DND-41 (cell line): ENCODE results near the gene CLDN15.
A peak's percentile ranks its signal among the peaks of the same experiment; 100 is the strongest.

Experiments used
- ATAC-seq: fragments of 200-7000 bp; cut with Tn5 transposase; 3 replicates; pipeline ENCODE4 v1.9.1; 2021; ENCODE audit warnings: low read depth; ENCODE audit not compliant: insufficient read depth
- DNase-seq: peaks from one replicate; pipeline ENCODE4 v3.0.0-alpha.2; 2020
- H2AFZ ChIP-seq: 2 replicates; pipeline ENCODE4 v1.6.0; 2012; ENCODE audit warnings: low read depth, low read length
- H3K27ac ChIP-seq: 2 replicates; pipeline ENCODE4 v1.5.1; 2012; ENCODE audit warnings: low read length, inconsistent platforms
- H3K27me3 ChIP-seq: fragments of 200-600 bp; sonication (generic); 2 replicates; pipeline ENCODE4 v1.6.0; 2012; ENCODE audit warnings: low read length, mild to moderate bottlenecking, inconsistent platforms; ENCODE audit not compliant: insufficient read depth, poor library complexity
- H3K36me3 ChIP-seq: 2 replicates; pipeline ENCODE4 v1.5.1; 2012; ENCODE audit warnings: low read length, inconsistent platforms; ENCODE audit not compliant: insufficient read depth
- H3K4me1 ChIP-seq: 2 replicates; pipeline ENCODE4 v1.5.1; 2012; ENCODE audit warnings: mild to moderate bottlenecking, low read length; ENCODE audit not compliant: insufficient read depth
- H3K4me2 ChIP-seq: 2 replicates; pipeline ENCODE4 v1.6.0; 2012; ENCODE audit warnings: mild to moderate bottlenecking, moderate library complexity, low read length, inconsistent platforms; ENCODE audit not compliant: insufficient read depth
- H3K4me3 ChIP-seq, 2 experiments: fragments of 200-600 bp in 1 of 2; shearing (Covaris generic) in 1 of 2; 2 replicates each; pipeline ENCODE4 v1.5.1; 2012 to 2016; ENCODE audit warnings: inconsistent platforms in 2 of 2, low read length in 2 of 2, mild to moderate bottlenecking in 2 of 2, low read depth in 1 of 2, moderate library complexity in 1 of 2
- H3K79me2 ChIP-seq: 2 replicates; pipeline ENCODE4 v1.6.0; 2012; ENCODE audit warnings: low read length, inconsistent platforms; ENCODE audit not compliant: insufficient read depth
- H3K9ac ChIP-seq: 2 replicates; pipeline ENCODE4 v1.6.0; 2012; ENCODE audit warnings: low read depth, mild to moderate bottlenecking, inconsistent platforms, low read length, moderate library complexity
- H3K9me3 ChIP-seq: 2 replicates; pipeline ENCODE4 v1.5.1; 2012; ENCODE audit warnings: low read length, moderate library complexity, mild to moderate bottlenecking, inconsistent platforms; ENCODE audit not compliant: insufficient read depth, severe bottlenecking
- H4K20me1 ChIP-seq: 2 replicates; pipeline ENCODE4 v1.6.0; 2012; ENCODE audit warnings: low read length; ENCODE audit not compliant: insufficient read depth
- CTCF ChIP-seq: IDR thresholded peaks from 2 replicates; pipeline ENCODE4 v1.5.1; 2012; ENCODE audit warnings: borderline replicate concordance, low read length, moderate library complexity, mild to moderate bottlenecking; ENCODE audit not compliant: poor library complexity, severe bottlenecking; ENCODE audit errors: extremely low read depth
- EZH2 ChIP-seq: IDR thresholded peaks from 3 replicates; pipeline ENCODE4 v1.6.1; 2012; ENCODE audit warnings: borderline replicate concordance, low read depth, mild to moderate bottlenecking, moderate library complexity, low read length, inconsistent platforms; ENCODE audit not compliant: severe bottlenecking

CLDN15 gene

GRCh38 chr7:101212014-101212413, 25.6 kb downstream of the CLDN15 start:
- DNase-seq (no peak), ATAC-seq (no peak)
- Histone ChIP-seq H3K9me3 (no peaks in the 10 kb centered on the region), H4K20me1 (no peaks in the 10 kb centered on the region), H3K79me2 (0 out of 2 replicates have a peak, but pooled peaks cover 4% of the 10 kb centered on the region), H3K4me2 (no peak overlapping the region), H3K9ac (no peak overlapping the region), H3K27ac (no peak overlapping the region), H2AFZ (no peak overlapping the region), H3K4me3 (no peak overlapping the region), H3K27me3 (no peaks in the 10 kb centered on the region), H3K36me3 (peaks cover 26% of the 10 kb centered on the region), H3K4me1 (peaks cover 12% of the 10 kb centered on the region)
- TF ChIP-seq CTCF (peak; percentile 25), EZH2 (no peak)

- Histone ChIP-seq H3K27ac (no peak overlapping the region), H2AFZ (no peak overlapping the region), H3K36me3 (peaks cover 26% of the 10 kb centered on the region), H3K4me2 (no peak overlapping the region), H4K20me1 (no peaks in the 10 kb centered on the region), H3K9me3 (no peaks in the 10 kb centered on the region), H3K79me2 (0 out of 2 replicates have a peak, but pooled peaks cover under 1% of the 10 kb centered on the region), H3K9ac (no peak overlapping the region), H3K27me3 (no peaks in the 10 kb centered on the region), H3K4me1 (peaks cover 7% of the 10 kb centered on the region), H3K4me3 (no peak overlapping the region)
- ATAC-seq (no peak), DNase-seq (no peak)
- TF ChIP-seq CTCF (no peak), EZH2 (no peak)
Observed at GRCh38 chr7:101211501-101211900, 26.1 kb downstream of the CLDN15 start.

GRCh38 chr7:101210143-101210542, 27.5 kb downstream of the CLDN15 start:
- Histone ChIP-seq H3K4me3 (no peak overlapping the region), H3K27ac (no peak overlapping the region), H2AFZ (no peak overlapping the region), H3K9me3 (no peaks in the 10 kb centered on the region), H3K36me3 (peaks cover 26% of the 10 kb centered on the region), H3K27me3 (no peaks in the 10 kb centered on the region), H3K4me2 (no peak overlapping the region), H4K20me1 (no peaks in the 10 kb centered on the region), H3K9ac (no peak overlapping the region), H3K79me2 (no peaks in the 10 kb centered on the region), H3K4me1 (no peaks in the 10 kb centered on the region)
- TF ChIP-seq EZH2: no peak
- TF ChIP-seq CTCF: no peak
- DNase-seq (no peak), ATAC-seq (no peak)

- Histone ChIP-seq H2AFZ (no peak overlapping the region), H3K27me3 (no peaks in the 10 kb centered on the region), H3K27ac (no peak overlapping the region), H3K4me1 (no peaks in the 10 kb centered on the region), H3K4me2 (no peak overlapping the region), H3K9ac (no peak overlapping the region), H3K4me3 (no peak overlapping the region), H3K79me2 (no peaks in the 10 kb centered on the region), H3K9me3 (no peaks in the 10 kb centered on the region), H3K36me3 (peaks cover 21% of the 10 kb centered on the region), H4K20me1 (no peaks in the 10 kb centered on the region)
- no peak for TF ChIP-seq CTCF
- no peak for TF ChIP-seq EZH2
- ATAC-seq: no peak
- no peak for DNase-seq
Observed at GRCh38 chr7:101208794-101209193, 28.8 kb downstream of the CLDN15 start.
